Measurements from ENCODE around the gene PCSK4. TPM values are rescaled to one million over a fixed set of nuclear protein-coding genes. Genes with fewer than 3 reads are reported as not detected.
A peak's percentile ranks its signal among the peaks of the same experiment; 100 is the strongest.

PCSK4 gene
- total and polyA plus RNA-seq, 9 of the 15 experiments (the other 6 are each of a cell fraction or from before 2014, with no cell fraction given), result 0.01 to 9.1 (median 2.1) TPM; not detected in 1

DNA sequence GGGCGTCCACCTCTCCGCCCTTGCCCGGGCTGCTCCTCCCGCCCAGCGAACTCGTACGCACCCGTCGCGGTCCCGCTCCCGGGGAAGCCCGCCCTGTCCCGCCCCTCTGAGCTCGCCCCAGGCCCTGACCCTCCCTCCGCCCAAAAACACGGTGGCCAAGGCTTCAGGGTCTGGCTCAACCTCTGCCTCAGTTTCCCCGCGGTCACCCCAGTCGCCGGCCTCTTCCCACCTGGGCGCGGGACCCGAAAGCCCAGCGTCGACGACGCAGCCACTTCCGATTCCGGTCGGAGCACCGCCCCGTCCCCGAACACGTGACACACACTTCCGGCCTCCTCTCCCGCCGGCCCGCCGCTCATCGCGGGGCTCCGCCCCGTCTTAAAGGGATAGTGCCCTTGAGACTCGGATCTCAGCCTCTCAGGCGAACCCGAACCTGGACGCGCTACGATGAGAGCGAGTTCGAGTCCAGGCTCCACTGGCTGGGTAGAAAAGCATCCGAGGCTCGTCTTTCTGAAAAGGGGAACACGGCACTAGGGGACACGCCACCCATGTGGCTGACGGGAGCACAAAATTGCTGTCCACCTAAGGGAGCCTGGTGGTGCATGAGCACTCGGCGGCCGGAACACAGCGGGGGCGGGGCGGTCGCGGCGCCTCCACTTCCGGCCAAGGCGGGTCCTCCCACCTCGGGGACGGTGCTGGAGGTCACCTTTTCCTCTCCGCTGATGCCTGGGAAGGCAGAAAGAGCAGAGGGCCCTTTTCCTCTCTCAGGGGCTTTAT is 11.0 kb downstream of the PCSK4 start, which contains the start of gene C19orf25 (continued):
- peak; percentile 67; the same call in 1 of the 2 replicates for TF ChIP-seq C11orf30 (IDR thresholded peaks at IDR 0.05; ENCODE audit: low read depth)
- TF ChIP-seq, protein P1, sequence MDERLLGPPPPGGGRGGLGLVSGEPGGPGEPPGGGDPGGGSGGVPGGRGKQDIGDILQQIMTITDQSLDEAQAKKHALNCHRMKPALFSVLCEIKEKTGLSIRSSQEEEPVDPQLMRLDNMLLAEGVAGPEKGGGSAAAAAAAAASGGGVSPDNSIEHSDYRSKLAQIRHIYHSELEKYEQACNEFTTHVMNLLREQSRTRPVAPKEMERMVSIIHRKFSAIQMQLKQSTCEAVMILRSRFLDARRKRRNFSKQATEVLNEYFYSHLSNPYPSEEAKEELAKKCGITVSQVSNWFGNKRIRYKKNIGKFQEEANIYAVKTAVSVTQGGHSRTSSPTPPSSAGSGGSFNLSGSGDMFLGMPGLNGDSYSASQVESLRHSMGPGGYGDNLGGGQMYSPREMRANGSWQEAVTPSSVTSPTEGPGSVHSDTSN (CRISPR knock-in tag; IDR thresholded peaks at IDR 0.05; ENCODE audit: low read depth), result no peak
- TF ChIP-seq, protein P1 (tag; conservative IDR thresholded peaks at IDR 0.05; ENCODE audit: low read depth), result peak; percentile 90
- TF ChIP-seq KHSRP (IDR thresholded peaks at IDR 0.05), result no peak
- TF ChIP-seq, protein P2, sequence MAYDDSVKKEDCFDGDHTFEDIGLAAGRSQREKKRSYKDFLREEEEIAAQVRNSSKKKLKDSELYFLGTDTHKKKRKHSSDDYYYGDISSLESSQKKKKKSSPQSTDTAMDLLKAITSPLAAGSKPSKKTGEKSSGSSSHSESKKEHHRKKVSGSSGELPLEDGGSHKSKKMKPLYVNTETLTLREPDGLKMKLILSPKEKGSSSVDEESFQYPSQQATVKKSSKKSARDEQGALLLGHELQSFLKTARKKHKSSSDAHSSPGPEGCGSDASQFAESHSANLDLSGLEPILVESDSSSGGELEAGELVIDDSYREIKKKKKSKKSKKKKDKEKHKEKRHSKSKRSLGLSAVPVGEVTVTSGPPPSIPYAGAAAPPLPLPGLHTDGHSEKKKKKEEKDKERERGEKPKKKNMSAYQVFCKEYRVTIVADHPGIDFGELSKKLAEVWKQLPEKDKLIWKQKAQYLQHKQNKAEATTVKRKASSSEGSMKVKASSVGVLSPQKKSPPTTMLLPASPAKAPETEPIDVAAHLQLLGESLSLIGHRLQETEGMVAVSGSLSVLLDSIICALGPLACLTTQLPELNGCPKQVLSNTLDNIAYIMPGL (CRISPR knock-in tag; IDR thresholded peaks at IDR 0.05), result no peak
- TF ChIP-seq, protein P3, sequence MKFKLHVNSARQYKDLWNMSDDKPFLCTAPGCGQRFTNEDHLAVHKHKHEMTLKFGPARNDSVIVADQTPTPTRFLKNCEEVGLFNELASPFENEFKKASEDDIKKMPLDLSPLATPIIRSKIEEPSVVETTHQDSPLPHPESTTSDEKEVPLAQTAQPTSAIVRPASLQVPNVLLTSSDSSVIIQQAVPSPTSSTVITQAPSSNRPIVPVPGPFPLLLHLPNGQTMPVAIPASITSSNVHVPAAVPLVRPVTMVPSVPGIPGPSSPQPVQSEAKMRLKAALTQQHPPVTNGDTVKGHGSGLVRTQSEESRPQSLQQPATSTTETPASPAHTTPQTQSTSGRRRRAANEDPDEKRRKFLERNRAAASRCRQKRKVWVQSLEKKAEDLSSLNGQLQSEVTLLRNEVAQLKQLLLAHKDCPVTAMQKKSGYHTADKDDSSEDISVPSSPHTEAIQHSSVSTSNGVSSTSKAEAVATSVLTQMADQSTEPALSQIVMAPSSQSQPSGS (CRISPR knock-in tag; IDR thresholded peaks at IDR 0.05), result no peak
- TF ChIP-seq, protein P4, sequence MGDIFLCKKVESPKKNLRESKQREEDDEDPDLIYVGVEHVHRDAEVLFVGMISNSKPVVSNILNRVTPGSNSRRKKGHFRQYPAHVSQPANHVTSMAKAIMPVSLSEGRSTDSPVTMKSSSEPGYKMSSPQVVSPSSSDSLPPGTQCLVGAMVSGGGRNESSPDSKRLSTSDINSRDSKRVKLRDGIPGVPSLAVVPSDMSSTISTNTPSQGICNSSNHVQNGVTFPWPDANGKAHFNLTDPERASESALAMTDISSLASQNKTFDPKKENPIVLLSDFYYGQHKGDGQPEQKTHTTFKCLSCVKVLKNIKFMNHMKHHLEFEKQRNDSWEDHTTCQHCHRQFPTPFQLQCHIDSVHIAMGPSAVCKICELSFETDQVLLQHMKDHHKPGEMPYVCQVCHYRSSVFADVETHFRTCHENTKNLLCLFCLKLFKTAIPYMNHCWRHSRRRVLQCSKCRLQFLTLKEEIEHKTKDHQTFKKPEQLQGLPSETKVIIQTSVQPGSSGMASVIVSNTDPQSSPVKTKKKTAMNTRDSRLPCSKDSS (IDR thresholded peaks at IDR 0.05; ENCODE audit: low read depth, partially characterized antibody), result no peak
- TF ChIP-seq KDM5B (IDR thresholded peaks at IDR 0.05; ENCODE audit: insufficient replicate concordance, low read depth, low read length), result peak; percentile 71
- TF ChIP-seq DIDO1 (tag; IDR thresholded peaks at IDR 0.05; ENCODE audit: low read depth), result no peak
- TF ChIP-seq, protein P5, sequence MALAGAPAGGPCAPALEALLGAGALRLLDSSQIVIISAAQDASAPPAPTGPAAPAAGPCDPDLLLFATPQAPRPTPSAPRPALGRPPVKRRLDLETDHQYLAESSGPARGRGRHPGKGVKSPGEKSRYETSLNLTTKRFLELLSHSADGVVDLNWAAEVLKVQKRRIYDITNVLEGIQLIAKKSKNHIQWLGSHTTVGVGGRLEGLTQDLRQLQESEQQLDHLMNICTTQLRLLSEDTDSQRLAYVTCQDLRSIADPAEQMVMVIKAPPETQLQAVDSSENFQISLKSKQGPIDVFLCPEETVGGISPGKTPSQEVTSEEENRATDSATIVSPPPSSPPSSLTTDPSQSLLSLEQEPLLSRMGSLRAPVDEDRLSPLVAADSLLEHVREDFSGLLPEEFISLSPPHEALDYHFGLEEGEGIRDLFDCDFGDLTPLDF (CRISPR knock-in tag; IDR thresholded peaks at IDR 0.05), result peak; percentile 61; the same call in 1 of the 2 replicates
- no peak for TF ChIP-seq PTBP1 (IDR thresholded peaks at IDR 0.05; ENCODE audit: low read depth, low read length)
- no peak for TF ChIP-seq XRCC4 (IDR thresholded peaks at IDR 0.05; ENCODE audit: extremely low read depth, insufficient read depth, insufficient read length)
- no peak; the same call in 1 of the 2 replicates for TF ChIP-seq NR1H2 (CRISPR knock-in tag; IDR thresholded peaks at IDR 0.05)
- TF ChIP-seq, protein P6, sequence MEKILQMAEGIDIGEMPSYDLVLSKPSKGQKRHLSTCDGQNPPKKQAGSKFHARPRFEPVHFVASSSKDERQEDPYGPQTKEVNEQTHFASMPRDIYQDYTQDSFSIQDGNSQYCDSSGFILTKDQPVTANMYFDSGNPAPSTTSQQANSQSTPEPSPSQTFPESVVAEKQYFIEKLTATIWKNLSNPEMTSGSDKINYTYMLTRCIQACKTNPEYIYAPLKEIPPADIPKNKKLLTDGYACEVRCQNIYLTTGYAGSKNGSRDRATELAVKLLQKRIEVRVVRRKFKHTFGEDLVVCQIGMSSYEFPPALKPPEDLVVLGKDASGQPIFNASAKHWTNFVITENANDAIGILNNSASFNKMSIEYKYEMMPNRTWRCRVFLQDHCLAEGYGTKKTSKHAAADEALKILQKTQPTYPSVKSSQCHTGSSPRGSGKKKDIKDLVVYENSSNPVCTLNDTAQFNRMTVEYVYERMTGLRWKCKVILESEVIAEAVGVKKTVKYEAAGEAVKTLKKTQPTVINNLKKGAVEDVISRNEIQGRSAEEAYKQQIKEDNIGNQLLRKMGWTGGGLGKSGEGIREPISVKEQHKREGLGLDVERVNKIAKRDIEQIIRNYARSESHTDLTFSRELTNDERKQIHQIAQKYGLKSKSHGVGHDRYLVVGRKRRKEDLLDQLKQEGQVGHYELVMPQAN (IDR thresholded peaks at IDR 0.05; ENCODE audit: borderline replicate concordance), result peak; percentile 84; the same call in 1 of the 2 replicates
